HCT116 (cell line): Measurements from ENCODE around the gene USPL1. TPM values are rescaled to one million over a fixed set of nuclear protein-coding genes. Genes with fewer than 3 reads are reported as not detected.

Experiments used
- ATAC-seq: fragments of 200-7000 bp; cut with Tn5 transposase; 2 replicates; pipeline ENCODE4 v1.9.1; 2020; ENCODE audit warnings: mild to moderate bottlenecking, moderate library complexity
- BruUV-seq: library from RNA; stranded (reverse); fragments of 400-500 nt; replicated peaks from 2 replicates; lab custom pipeline; 2021; lab: Mats Ljungman, UMichigan
- CTCF ChIA-PET: fragments of 300-600 bp; sonication (Branson Sonifier 250); formaldehyde crosslinking; loops from one replicate; lab custom pipeline; 2021; ENCODE audit warnings: antibody characterized with exemption; lab: Charles Lee
- POLR2A ChIA-PET: fragments of 300-600, 350-600 bp; sonication (Branson Sonifier 250); formaldehyde crosslinking; loops from one replicate; lab custom pipeline; 2021; ENCODE audit warnings: antibody characterized with exemption; lab: Charles Lee
- RAD21 ChIA-PET, 2 experiments: fragments of 300-600 bp; sonication (Branson Sonifier 250); formaldehyde crosslinking; loops; one replicate each; lab custom pipeline; 2023; ENCODE audit warnings: low total read pairs in 2 of 2; ENCODE audit not compliant: uncharacterized antibody in 2 of 2, unreplicated experiment in 2 of 2, low non-redundant PET in 1 of 2; lab: Charles Lee
- DNase-seq: peaks from one replicate; pipeline ENCODE4 v3.0.0-alpha.2; 2010; ENCODE audit warnings: low read depth, low spot score
- H2AFZ ChIP-seq: fragments of 200-600 bp; shearing (Covaris generic), sonication (generic); 2 replicates; pipeline ENCODE4 v1.6.1; 2017; ENCODE audit warnings: low read depth, mixed run types, mixed read lengths, antibody characterized with exemption, low read length; ENCODE audit not compliant: poor library complexity, severe bottlenecking
- H3K27ac ChIP-seq: 2 replicates; pipeline ENCODE4 v1.5.1; 2012; ENCODE audit warnings: low read depth, low read length
- H3K27me3 ChIP-seq: fragments of 200-600 bp; sonication (generic); 2 replicates; pipeline ENCODE4 v1.6.1; 2016; ENCODE audit warnings: mixed run types, low read length, mixed read lengths; ENCODE audit not compliant: insufficient read depth
- H3K36me3 ChIP-seq, 2 experiments: fragments of 200-500 bp in 1 of 2; fragments of 200-600 bp in 1 of 2; sonication (Bioruptor generic) in 1 of 2; sonication (generic) in 1 of 2; 2 replicates each; pipeline versions ENCODE4 v1.5.1 to v1.6.1; 2014 to 2016; ENCODE audit warnings: low read length in 2 of 2, inconsistent platforms in 1 of 2, mixed read lengths in 1 of 2, mixed run types in 1 of 2; ENCODE audit not compliant: insufficient read depth in 2 of 2, control insufficient read depth in 1 of 2
- H3K4me1 ChIP-seq, 2 experiments: fragments of 200-600 bp in 1 of 2; sonication (generic) in 1 of 2; 2 replicates each; pipeline versions ENCODE4 v1.5.1 to v1.6.1; 2012 to 2017; ENCODE audit warnings: low read length in 2 of 2, inconsistent platforms in 1 of 2, mild to moderate bottlenecking in 1 of 2, mixed read lengths in 1 of 2, mixed run types in 1 of 2, moderate library complexity in 1 of 2; ENCODE audit not compliant: insufficient read depth in 2 of 2, control insufficient read depth in 1 of 2
- H3K4me2 ChIP-seq: fragments of 200-600 bp; sonication (generic); 2 replicates; pipeline ENCODE4 v1.6.1; 2017; ENCODE audit warnings: mixed run types, low read length, mixed read lengths
- H3K4me3 ChIP-seq, 2 experiments: fragments of 200-600 bp in 1 of 2; sonication (generic) in 1 of 2; replicated peaks in 1 of 2; 2 replicates each; pipeline ENCODE4 v1.5.1; 2011 to 2016; ENCODE audit warnings: low read length in 2 of 2, control low read depth in 1 of 2, low read depth in 1 of 2, mild to moderate bottlenecking in 1 of 2, mixed read lengths in 1 of 2, mixed run types in 1 of 2
- H3K79me2 ChIP-seq: fragments of 200-600 bp; sonication (generic); 2 replicates; pipeline ENCODE4 v1.6.1; 2017; ENCODE audit warnings: mild to moderate bottlenecking, mixed run types, low read length, moderate library complexity, mixed read lengths; ENCODE audit not compliant: insufficient read depth
- H3K9ac ChIP-seq: fragments of 200-600 bp; sonication (generic); 2 replicates; pipeline ENCODE4 v1.6.1; 2016; ENCODE audit warnings: low read length, mixed read lengths
- H3K9me2 ChIP-seq: fragments of 200-600 bp; sonication (generic), shearing (Covaris generic); 2 replicates; pipeline ENCODE4 v1.6.1; 2017; ENCODE audit warnings: mixed run types, mild to moderate bottlenecking, moderate library complexity; ENCODE audit not compliant: insufficient read depth
- H3K9me3 ChIP-seq, 2 experiments: fragments of 200-500 bp in 1 of 2; fragments of 200-600 bp in 1 of 2; sonication (Bioruptor generic) in 1 of 2; sonication (generic) in 1 of 2; 2 replicates each; pipeline ENCODE4 v1.6.1; 2014 to 2017; ENCODE audit warnings: low read length in 2 of 2, mixed read lengths in 2 of 2, inconsistent platforms in 1 of 2, low read depth in 1 of 2, mild to moderate bottlenecking in 1 of 2, mixed run types in 1 of 2, moderate library complexity in 1 of 2; ENCODE audit not compliant: control insufficient read depth in 1 of 2, insufficient read depth in 1 of 2
- H4K20me1 ChIP-seq: fragments of 200-600 bp; sonication (generic), shearing (Covaris generic); 2 replicates; pipeline ENCODE4 v1.6.1; 2017; ENCODE audit warnings: mixed run types, mild to moderate bottlenecking, moderate library complexity; ENCODE audit not compliant: insufficient read depth
- ATF3 ChIP-seq: IDR thresholded peaks from 2 replicates; pipeline ENCODE4 v1.6.1; 2012
- CEBPB ChIP-seq: IDR thresholded peaks from 2 replicates; pipeline ENCODE4 v1.6.1; 2012; ENCODE audit warnings: low read depth
- EGR1 ChIP-seq: IDR thresholded peaks from 2 replicates; pipeline ENCODE4 v1.6.1; 2012; ENCODE audit warnings: low read depth
- ELF1 ChIP-seq: IDR thresholded peaks from 2 replicates; pipeline ENCODE4 v1.6.1; 2012; ENCODE audit warnings: low read depth, borderline replicate concordance
- EZH2 ChIP-seq: fragments of 200-600 bp; sonication (generic); IDR thresholded peaks from 2 replicates; pipeline ENCODE4 v1.6.1; 2017; ENCODE audit warnings: antibody characterized with exemption, mixed run types
- FOSL1 ChIP-seq: IDR thresholded peaks from 2 replicates; pipeline ENCODE4 v1.6.1; 2012; ENCODE audit warnings: low read depth
- POLR2A ChIP-seq: IDR thresholded peaks from 2 replicates; pipeline ENCODE4 v1.7.0; 2011; ENCODE audit warnings: borderline replicate concordance; ENCODE audit not compliant: insufficient read depth, insufficient read length; ENCODE audit errors: extremely low read depth
- RAD21 ChIP-seq: IDR thresholded peaks from 2 replicates; pipeline ENCODE4 v1.6.1; 2012; ENCODE audit warnings: low read depth, mild to moderate bottlenecking
- SIN3A ChIP-seq: IDR thresholded peaks from 2 replicates; pipeline ENCODE4 v1.6.1; 2012; ENCODE audit warnings: low read depth
- SP1 ChIP-seq: IDR thresholded peaks from 2 replicates; pipeline ENCODE4 v1.6.1; 2012; ENCODE audit warnings: low read depth
- SRF ChIP-seq: IDR thresholded peaks from 2 replicates; pipeline ENCODE4 v1.6.1; 2012; ENCODE audit warnings: low read depth
- YY1 ChIP-seq: IDR thresholded peaks from 2 replicates; pipeline ENCODE4 v1.6.1; 2011; ENCODE audit warnings: low read length, low read depth, moderate library complexity, mild to moderate bottlenecking; ENCODE audit not compliant: insufficient replicate concordance; ENCODE audit errors: extremely low read depth
- intact Hi-C: fragments of 100-400 bp; cut with micrococcal nuclease; formaldehyde crosslinking; loops from 2 replicates; pipeline ENCODE4 v1.10.0; 2022
- total RNA-seq: library from RNA; stranded (reverse); gene quantifications from one replicate; pipeline ENCODE4 v1.2.1, GENCODE V29; 2021; ENCODE audit not compliant: unreplicated experiment
- TF ChIP-seq, protein P1 (sequence below): IDR thresholded peaks from 2 replicates; pipeline ENCODE4 v1.6.1; 2012
- TF ChIP-seq, protein P2 (sequence below): IDR thresholded peaks from 2 replicates; pipeline ENCODE4 v1.6.1; 2011; ENCODE audit warnings: mild to moderate bottlenecking, low read length, moderate library complexity; ENCODE audit not compliant: insufficient replicate concordance; ENCODE audit errors: extremely low read depth
- TF ChIP-seq, protein P3 (sequence below), 3 experiments: fragments of 200-600 bp in 1 of 3; sonication (generic) in 1 of 3; IDR thresholded peaks in 2 of 3; conservative IDR thresholded peaks in 1 of 3; 2 replicates each; pipeline ENCODE4 v1.5.1; 2012 to 2017; ENCODE audit warnings: low read depth in 2 of 3, low read length in 2 of 3, antibody characterized with exemption in 1 of 3, borderline replicate concordance in 1 of 3, control low read depth in 1 of 3, mild to moderate bottlenecking in 1 of 3, mixed read lengths in 1 of 3, mixed run types in 1 of 3, moderate library complexity in 1 of 3; ENCODE audit not compliant: insufficient read depth in 1 of 3

The USPL1 gene
- total RNA-seq, 1 experiment from 2014 or later, result 19.7 TPM

DNA sequence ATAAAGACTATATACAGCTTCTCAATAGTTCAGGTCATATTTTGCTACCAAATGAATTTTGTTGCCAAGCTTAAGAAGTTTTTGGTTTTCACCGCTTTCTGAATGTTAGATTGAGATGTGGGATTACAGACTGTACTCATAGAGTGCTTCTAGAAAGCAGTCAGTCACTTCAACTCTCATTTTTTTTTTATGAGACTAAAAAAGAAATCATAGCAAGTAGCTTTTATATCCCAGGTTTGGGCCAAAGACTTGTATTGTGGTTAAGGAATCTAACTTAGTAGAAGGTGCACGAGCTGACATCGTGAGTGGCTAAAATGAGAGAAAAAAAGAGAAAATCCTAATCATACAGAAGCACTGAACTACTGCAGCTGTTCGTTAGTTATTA is 2.2 kb upstream of the USPL1 start:
- CTCF ChIA-PET, result no interaction called here
- POLR2A ChIA-PET, result no interaction called here
- RAD21 ChIA-PET, result interaction anchor here in 1 of 2 experiments (0.6 kb wide), 1 partner anchor 226 kb away, joined by 4 read pairs; no protein-coding TSS in a partner anchor

More for the DNA sequence above, 2.2 kb upstream of the USPL1 start:
- Histone ChIP-seq H3K36me3 (no peaks in the 10 kb centered on the region), H3K4me3 (peak overlapping the region in 1 of 2 experiments; percentile 92), H3K4me2 (peak overlapping the region; percentile 86), H3K27ac (peak overlapping the region; percentile 97; the same call in 1 of the 2 replicates), H3K9me2 (no peaks in the 10 kb centered on the region), H3K4me1 (peaks cover 18 to 36% of the 10 kb centered on the region in 2 experiments), H3K9me3 (no peaks in the 10 kb centered on the region), H4K20me1 (peaks cover 11% of the 10 kb centered on the region; the same call in 1 of the 2 replicates), H3K9ac (peak overlapping the region; percentile 91), H3K79me2 (peaks cover 57% of the 10 kb centered on the region), H2AFZ (no peak overlapping the region), H3K27me3 (no peaks in the 10 kb centered on the region)
- TF ChIP-seq EZH2 (no peak), YY1 (no peak), SIN3A (no peak), RAD21 (no peak), ATF3 (no peak), ELF1 (no peak), SP1 (no peak), SRF (no peak), FOSL1 (no peak), EGR1 (no peak), CEBPB (no peak), POLR2A (no peak)
- TF ChIP-seq, protein P1, sequence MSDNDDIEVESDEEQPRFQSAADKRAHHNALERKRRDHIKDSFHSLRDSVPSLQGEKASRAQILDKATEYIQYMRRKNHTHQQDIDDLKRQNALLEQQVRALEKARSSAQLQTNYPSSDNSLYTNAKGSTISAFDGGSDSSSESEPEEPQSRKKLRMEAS, result no peak
- TF ChIP-seq, protein P2, sequence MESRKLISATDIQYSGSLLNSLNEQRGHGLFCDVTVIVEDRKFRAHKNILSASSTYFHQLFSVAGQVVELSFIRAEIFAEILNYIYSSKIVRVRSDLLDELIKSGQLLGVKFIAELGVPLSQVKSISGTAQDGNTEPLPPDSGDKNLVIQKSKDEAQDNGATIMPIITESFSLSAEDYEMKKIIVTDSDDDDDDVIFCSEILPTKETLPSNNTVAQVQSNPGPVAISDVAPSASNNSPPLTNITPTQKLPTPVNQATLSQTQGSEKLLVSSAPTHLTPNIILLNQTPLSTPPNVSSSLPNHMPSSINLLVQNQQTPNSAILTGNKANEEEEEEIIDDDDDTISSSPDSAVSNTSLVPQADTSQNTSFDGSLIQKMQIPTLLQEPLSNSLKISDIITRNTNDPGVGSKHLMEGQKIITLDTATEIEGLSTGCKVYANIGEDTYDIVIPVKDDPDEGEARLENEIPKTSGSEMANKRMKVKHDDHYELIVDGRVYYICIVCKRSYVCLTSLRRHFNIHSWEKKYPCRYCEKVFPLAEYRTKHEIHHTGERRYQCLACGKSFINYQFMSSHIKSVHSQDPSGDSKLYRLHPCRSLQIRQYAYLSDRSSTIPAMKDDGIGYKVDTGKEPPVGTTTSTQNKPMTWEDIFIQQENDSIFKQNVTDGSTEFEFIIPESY, result no peak
- TF ChIP-seq, protein P3, sequence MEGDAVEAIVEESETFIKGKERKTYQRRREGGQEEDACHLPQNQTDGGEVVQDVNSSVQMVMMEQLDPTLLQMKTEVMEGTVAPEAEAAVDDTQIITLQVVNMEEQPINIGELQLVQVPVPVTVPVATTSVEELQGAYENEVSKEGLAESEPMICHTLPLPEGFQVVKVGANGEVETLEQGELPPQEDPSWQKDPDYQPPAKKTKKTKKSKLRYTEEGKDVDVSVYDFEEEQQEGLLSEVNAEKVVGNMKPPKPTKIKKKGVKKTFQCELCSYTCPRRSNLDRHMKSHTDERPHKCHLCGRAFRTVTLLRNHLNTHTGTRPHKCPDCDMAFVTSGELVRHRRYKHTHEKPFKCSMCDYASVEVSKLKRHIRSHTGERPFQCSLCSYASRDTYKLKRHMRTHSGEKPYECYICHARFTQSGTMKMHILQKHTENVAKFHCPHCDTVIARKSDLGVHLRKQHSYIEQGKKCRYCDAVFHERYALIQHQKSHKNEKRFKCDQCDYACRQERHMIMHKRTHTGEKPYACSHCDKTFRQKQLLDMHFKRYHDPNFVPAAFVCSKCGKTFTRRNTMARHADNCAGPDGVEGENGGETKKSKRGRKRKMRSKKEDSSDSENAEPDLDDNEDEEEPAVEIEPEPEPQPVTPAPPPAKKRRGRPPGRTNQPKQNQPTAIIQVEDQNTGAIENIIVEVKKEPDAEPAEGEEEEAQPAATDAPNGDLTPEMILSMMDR (IDR thresholded peaks at IDR 0.05 in 2 of 3, conservative IDR thresholded peaks at IDR 0.05 in 1 of 3; ENCODE audit: borderline replicate concordance in 1 of 3, insufficient read depth in 1 of 3, low read depth in 2 of 3, low read length in 2 of 3), result no peak
- no TSS peak for BruUV-seq
- DNase-seq (no peak), ATAC-seq (no peak)
- intact Hi-C loops, result loop anchor here (5.0 to 10.0 kb wide), 3 partner anchors 127 to 429 kb away; no protein-coding TSS in a partner anchor
